Glutamatergic neuron (in vitro differentiated cells): Measurements from ENCODE around the gene GPR153. TPM values are rescaled to one million over a fixed set of nuclear protein-coding genes. Genes with fewer than 3 reads are reported as not detected.

ENCODE experiments used
- DNase-seq: peaks from one replicate; pipeline ENCODE4 v3.0.0; 2022
- H3K27ac Mint-ChIP-seq: one replicate; pipeline ENCODE4 v1.8.0; 2020; ENCODE audit warnings: mild to moderate bottlenecking, mixed read lengths, inconsistent platforms; ENCODE audit not compliant: unreplicated experiment
- H3K27me3 Mint-ChIP-seq: one replicate; pipeline ENCODE4 v1.8.0; 2020; ENCODE audit warnings: mild to moderate bottlenecking, moderate library complexity, mixed read lengths, inconsistent platforms; ENCODE audit not compliant: unreplicated experiment
- H3K36me3 Mint-ChIP-seq: one replicate; pipeline ENCODE4 v1.8.0; 2020; ENCODE audit warnings: mild to moderate bottlenecking, mixed read lengths, inconsistent platforms; ENCODE audit not compliant: unreplicated experiment
- H3K4me1 Mint-ChIP-seq: one replicate; pipeline ENCODE4 v1.8.0; 2020; ENCODE audit warnings: mild to moderate bottlenecking, low read depth, mixed read lengths, inconsistent platforms; ENCODE audit not compliant: unreplicated experiment
- H3K4me3 Mint-ChIP-seq: one replicate; pipeline ENCODE4 v1.8.0; 2020; ENCODE audit warnings: mild to moderate bottlenecking, mixed read lengths, inconsistent platforms; ENCODE audit not compliant: unreplicated experiment
- H3K9me3 Mint-ChIP-seq: one replicate; pipeline ENCODE4 v1.8.0; 2020; ENCODE audit warnings: mild to moderate bottlenecking, moderate library complexity, mixed read lengths, inconsistent platforms; ENCODE audit not compliant: unreplicated experiment
- CTCF ChIP-seq: fragments of 200-600 bp; sonication (generic); IDR thresholded peaks from one replicate; pipeline ENCODE4 v1.5.0; 2021; ENCODE audit not compliant: partially characterized antibody, unreplicated experiment
- total RNA-seq: library from RNA; stranded (reverse); fragmentation: NEBNext Ultra II Directional; extraction: Animal tissue kit (Norgen Biotek cat#: 25700); gene quantifications from one replicate; pipeline ENCODE4 v1.2.1, GENCODE V29; 2021; ENCODE audit not compliant: unreplicated experiment

The GPR153 gene
- total RNA-seq, 1 donor from 2014 or later = 174 TPM

GRCh38 chr1:6281511-6282402 lies 20.9 kb upstream of the GPR153 start:
- H3K27me3 Mint-ChIP-seq = peaks cover 13% of the 10 kb centered on the region
- H3K4me3 Mint-ChIP-seq = no peak overlapping the region
- H3K36me3 Mint-ChIP-seq = no peaks in the 10 kb centered on the region
- no peak for DNase-seq
- TF ChIP-seq CTCF = no peak
- H3K4me1 Mint-ChIP-seq = peaks cover 23% of the 10 kb centered on the region
- peaks cover 14% of the 10 kb centered on the region for H3K9me3 Mint-ChIP-seq
- H3K27ac Mint-ChIP-seq = no peak overlapping the region

GRCh38 chr1:6280761-6281451 lies 20.0 kb upstream of the GPR153 start:
- peak; percentile 63 for TF ChIP-seq CTCF
- peaks cover 21% of the 10 kb centered on the region for H3K9me3 Mint-ChIP-seq
- DNase-seq = peak; percentile 76
- H3K4me3 Mint-ChIP-seq = no peak overlapping the region
- H3K27ac Mint-ChIP-seq = no peak overlapping the region
- H3K4me1 Mint-ChIP-seq = peaks cover 31% of the 10 kb centered on the region
- no peaks in the 10 kb centered on the region for H3K36me3 Mint-ChIP-seq
- H3K27me3 Mint-ChIP-seq = peaks cover 20% of the 10 kb centered on the region

- Mint-ChIP-seq H3K27me3 (peaks cover 20% of the 10 kb centered on the region), H3K4me1 (peaks cover 31% of the 10 kb centered on the region), H3K9me3 (peaks cover 22% of the 10 kb centered on the region), H3K36me3 (no peaks in the 10 kb centered on the region), H3K4me3 (no peak overlapping the region), H3K27ac (no peak overlapping the region)
- TF ChIP-seq CTCF = no peak
- DNase-seq = no peak
Measured at GRCh38 chr1:6279613-6280383, 18.9 kb upstream of the GPR153 start.

GRCh38 chr1:6279066-6279465 lies 18.2 kb upstream of the GPR153 start:
- H3K4me1 Mint-ChIP-seq = peaks cover 31% of the 10 kb centered on the region
- DNase-seq = no peak
- peak overlapping the region; percentile 69 for H3K27ac Mint-ChIP-seq
- peak overlapping the region; percentile 44 for H3K4me3 Mint-ChIP-seq
- H3K27me3 Mint-ChIP-seq = peaks cover 20% of the 10 kb centered on the region
- peaks cover 22% of the 10 kb centered on the region for H3K9me3 Mint-ChIP-seq
- no peak for TF ChIP-seq CTCF
- no peaks in the 10 kb centered on the region for H3K36me3 Mint-ChIP-seq
